IMR-90 (cell line): Measurements from ENCODE around the gene TMPRSS12. TPM values are rescaled to one million over a fixed set of nuclear protein-coding genes. Genes with fewer than 3 reads are reported as not detected.

ENCODE experiments used
- ATAC-seq: fragments of 200-7000 bp; cut with Tn5 transposase; 2 replicates; pipeline ENCODE4 v1.9.1; 2020; ENCODE audit warnings: low read depth, mild to moderate bottlenecking, moderate library complexity
- BruUV-seq: library from RNA; stranded (reverse); fragments of 400-500 nt; replicated peaks from 2 replicates; lab custom pipeline; 2021; lab: Mats Ljungman, UMichigan
- CTCF ChIA-PET: fragments of 300-600 bp; formaldehyde crosslinking; extraction: SDS; loops from one replicate; lab custom pipeline; 2021; ENCODE audit warnings: antibody characterized with exemption; lab: Yijun Ruan, JAX
- POLR2A ChIA-PET: fragments of 300-600 bp; sonication (Branson Sonifier 250); formaldehyde crosslinking; loops from one replicate; lab custom pipeline; 2022; ENCODE audit warnings: antibody characterized with exemption; ENCODE audit not compliant: unreplicated experiment; lab: Charles Lee
- DNase-seq: peaks from one replicate; pipeline ENCODE4 v3.0.0; 2013
- H2AFZ ChIP-seq: replicated peaks from 2 replicates; pipeline ENCODE3; 2013; ENCODE audit warnings: low read length, mild to moderate bottlenecking; ENCODE audit not compliant: poor library complexity
- H2AK5ac ChIP-seq: 2 replicates; pipeline ENCODE4 v1.6.1; 2013; ENCODE audit warnings: low read depth, low read length, inconsistent platforms
- H2AK9ac ChIP-seq: replicated peaks from 2 replicates; pipeline ENCODE3; 2013; ENCODE audit warnings: mild to moderate bottlenecking, low read depth, low read length, moderate library complexity; ENCODE audit not compliant: poor library complexity
- H2BK120ac ChIP-seq: 2 replicates; pipeline ENCODE4 v1.6.1; 2013; ENCODE audit warnings: low read depth, low read length, inconsistent platforms
- H2BK15ac ChIP-seq: 3 replicates; pipeline ENCODE4 v1.6.1; 2013; ENCODE audit warnings: low read depth, low read length, inconsistent platforms
- H2BK20ac ChIP-seq: 2 replicates; pipeline ENCODE4 v1.6.1; 2013; ENCODE audit warnings: low read depth, mild to moderate bottlenecking, inconsistent platforms, low read length, moderate library complexity
- H2BK5ac ChIP-seq: 2 replicates; pipeline ENCODE4 v1.6.1; 2013; ENCODE audit warnings: mild to moderate bottlenecking, low read depth, low read length, inconsistent platforms; ENCODE audit not compliant: poor library complexity, severe bottlenecking
- H3K14ac ChIP-seq: replicated peaks from 2 replicates; pipeline ENCODE4 v1.6.1; 2013; ENCODE audit warnings: low read depth, low read length, inconsistent platforms
- H3K18ac ChIP-seq: 2 replicates; pipeline ENCODE4 v1.6.1; 2013; ENCODE audit warnings: low read depth, low read length, control low read depth
- H3K23ac ChIP-seq: 2 replicates; pipeline ENCODE4 v1.6.1; 2013; ENCODE audit warnings: low read depth, low read length, inconsistent platforms
- H3K27ac ChIP-seq: 2 replicates; pipeline ENCODE4 v1.5.1; 2013; ENCODE audit warnings: mild to moderate bottlenecking, control low read depth, low read length; ENCODE audit not compliant: insufficient read depth
- H3K27me3 ChIP-seq: 2 replicates; pipeline ENCODE4 v1.6.1; 2013; ENCODE audit warnings: low read length; ENCODE audit not compliant: control insufficient read depth, insufficient read depth
- H3K36me3 ChIP-seq: 2 replicates; pipeline ENCODE4 v1.6.1; 2013; ENCODE audit warnings: low read length, mixed read lengths; ENCODE audit not compliant: control insufficient read depth, insufficient read depth
- H3K4ac ChIP-seq: 2 replicates; pipeline ENCODE4 v1.6.1; 2013; ENCODE audit warnings: low read depth, low read length, inconsistent platforms
- H3K4me1 ChIP-seq: 2 replicates; pipeline ENCODE4 v1.6.1; 2013; ENCODE audit warnings: low read length, mixed read lengths; ENCODE audit not compliant: control insufficient read depth, insufficient read depth
- H3K4me2 ChIP-seq: 2 replicates; pipeline ENCODE4 v1.6.1; 2013; ENCODE audit warnings: low read depth, mild to moderate bottlenecking, control low read depth, low read length, moderate library complexity
- H3K4me3 ChIP-seq: 2 replicates; pipeline ENCODE4 v1.5.1; 2013; ENCODE audit warnings: low read depth, mild to moderate bottlenecking, control low read depth, low read length, moderate library complexity; ENCODE audit not compliant: insufficient read depth
- H3K56ac ChIP-seq: 2 replicates; pipeline ENCODE4 v1.6.1; 2013; ENCODE audit warnings: low read length, inconsistent platforms; ENCODE audit not compliant: insufficient read depth; ENCODE audit errors: extremely low read depth
- H3K79me1 ChIP-seq, 2 experiments: 2 replicates each; pipeline ENCODE4 v1.6.1; 2013; ENCODE audit warnings: low read length in 2 of 2, inconsistent platforms in 1 of 2, low read depth in 1 of 2
- H3K9ac ChIP-seq: 2 replicates; pipeline ENCODE4 v1.6.1; 2013; ENCODE audit warnings: low read depth, low read length, control low read depth
- H3K9me1 ChIP-seq: 2 replicates; pipeline ENCODE4 v1.6.1; 2013; ENCODE audit warnings: low read length, inconsistent platforms; ENCODE audit not compliant: insufficient read depth
- H3K9me3 ChIP-seq: 2 replicates; pipeline ENCODE4 v1.6.1; 2013; ENCODE audit warnings: low read length; ENCODE audit not compliant: control insufficient read depth, insufficient read depth
- H4K20me1 ChIP-seq: 2 replicates; pipeline ENCODE4 v1.6.1; 2013; ENCODE audit warnings: low read length, inconsistent platforms; ENCODE audit not compliant: insufficient read depth
- H4K5ac ChIP-seq: 2 replicates; pipeline ENCODE4 v1.6.1; 2013; ENCODE audit warnings: mild to moderate bottlenecking, low read depth, low read length, control low read depth
- H4K8ac ChIP-seq, 2 experiments: 2 replicates each; pipeline ENCODE4 v1.6.1; 2013; ENCODE audit warnings: low read depth in 2 of 2, low read length in 2 of 2, control low read depth in 1 of 2, inconsistent platforms in 1 of 2
- H4K91ac ChIP-seq: 2 replicates; pipeline ENCODE4 v1.6.1; 2013; ENCODE audit warnings: low read depth, low read length, inconsistent platforms; ENCODE audit not compliant: insufficient read depth
- BHLHE40 ChIP-seq: fragments of 150-350 bp; IDR thresholded peaks from 2 replicates; pipeline ENCODE4 v1.6.1; 2016; ENCODE audit warnings: mild to moderate bottlenecking, low read depth, low read length
- CEBPB ChIP-seq: IDR thresholded peaks from 2 replicates; pipeline ENCODE4 v1.6.1; 2012; ENCODE audit warnings: low read depth, low read length, improper control_type of control experiment
- CHD1 ChIP-seq: IDR thresholded peaks from 2 replicates; pipeline ENCODE4 v1.6.1; 2012; ENCODE audit warnings: low read depth, low read length, improper control_type of control experiment
- CTCF ChIP-seq: conservative IDR thresholded peaks from 2 replicates; pipeline ENCODE4 v1.5.1; 2012; ENCODE audit warnings: mild to moderate bottlenecking, low read depth, low read length, improper control_type of control experiment
- FOS ChIP-seq: fragments of 150-350 bp; IDR thresholded peaks from 2 replicates; pipeline ENCODE4 v1.6.1; 2016; ENCODE audit warnings: low read depth, low read length
- MAFK ChIP-seq: IDR thresholded peaks from 2 replicates; pipeline ENCODE4 v1.6.1; 2012; ENCODE audit warnings: low read depth, low read length, improper control_type of control experiment
- MAZ ChIP-seq: IDR thresholded peaks from 2 replicates; pipeline ENCODE4 v1.6.1; 2012; ENCODE audit warnings: low read depth, mild to moderate bottlenecking, low read length, improper control_type of control experiment, moderate library complexity, borderline replicate concordance
- MXI1 ChIP-seq: IDR thresholded peaks from 2 replicates; pipeline ENCODE4 v1.6.1; 2012; ENCODE audit warnings: low read depth, mild to moderate bottlenecking, low read length, moderate library complexity, borderline replicate concordance
- NFE2L2 ChIP-seq: fragments of 150-350 bp; IDR thresholded peaks from 2 replicates; pipeline ENCODE4 v1.6.1; 2016; ENCODE audit warnings: low read depth, mild to moderate bottlenecking, low read length
- POLR2A ChIP-seq: IDR thresholded peaks from 2 replicates; pipeline ENCODE4 v1.6.1; 2012; ENCODE audit warnings: mild to moderate bottlenecking, low read depth, low read length
- RAD21 ChIP-seq: IDR thresholded peaks from 2 replicates; pipeline ENCODE4 v1.6.1; 2012; ENCODE audit warnings: low read length, improper control_type of control experiment
- RCOR1 ChIP-seq: IDR thresholded peaks from 2 replicates; pipeline ENCODE4 v1.6.1; 2012; ENCODE audit warnings: mild to moderate bottlenecking, low read length, improper control_type of control experiment; ENCODE audit not compliant: insufficient replicate concordance
- RFX5 ChIP-seq: IDR thresholded peaks from 2 replicates; pipeline ENCODE4 v1.8.0; 2012; ENCODE audit warnings: low read depth, mild to moderate bottlenecking, low read length, moderate library complexity
- SMC3 ChIP-seq: fragments of 150-350 bp; IDR thresholded peaks from 2 replicates; pipeline ENCODE4 v1.6.1; 2016; ENCODE audit warnings: low read depth, mild to moderate bottlenecking, antibody characterized with exemption, low read length, moderate library complexity
- USF2 ChIP-seq: fragments of 150-350 bp; IDR thresholded peaks from 2 replicates; pipeline ENCODE4 v1.6.1; 2017; ENCODE audit warnings: mild to moderate bottlenecking, antibody characterized with exemption, low read length, low read depth
- WGBS, 2 experiments: methylation state at CpG; one replicate each; pipeline versions ENCODE4 v1.1.5 to v1.1.7; 2013; ENCODE audit warnings: missing lambda C conversion rate in 2 of 2; ENCODE audit not compliant: insufficient read length in 1 of 2; ENCODE audit errors: extremely low coverage in 2 of 2; 5-methylcytosine and 5-hydroxymethylcytosine counted together
- dilution Hi-C: fragments of 300-500 bp; cut with HindIII; formaldehyde crosslinking; loops from one replicate; pipeline ENCODE4 v1.14.3; 2018; ENCODE audit warnings: low sequenced_read_pairs; ENCODE audit not compliant: unreplicated experiment
- in situ Hi-C: fragments of 300-500 bp; cut with MboI; formaldehyde crosslinking; loops from 3 replicates; pipeline ENCODE4 v1.14.3; 2019; ENCODE audit warnings: low sequenced_read_pairs, inconsistent platforms, mixed read lengths
- intact Hi-C: fragments of 100-400 bp; cut with micrococcal nuclease; formaldehyde crosslinking; loops from 2 replicates; pipeline ENCODE4 v1.10.0; 2022
- polyA plus RNA-seq, 3 experiments: library from polyadenylated mRNA; depleted of rRNA; stranded (reverse); fragments of >200 nt; gene quantifications; 2 replicates each; pipeline ENCODE4 v1.2.3, GENCODE V29; 2012; ENCODE audit warnings: low replicate concordance in 1 of 3
- total RNA-seq: library from RNA; depleted of rRNA; stranded (reverse); fragments of >200 nt; gene quantifications from 2 replicates; pipeline ENCODE4 v1.2.3, GENCODE V29; 2012
- TF ChIP-seq, protein P1 (sequence below): fragments of 150-350 bp; IDR thresholded peaks from 2 replicates; pipeline ENCODE4 v1.6.1; 2016; ENCODE audit warnings: low read depth, mild to moderate bottlenecking, low read length, moderate library complexity, borderline replicate concordance

The TMPRSS12 gene
- total and polyA plus RNA-seq, 2 of the 4 experiments (the other 2 are of a cell fraction), result not detected

DNA sequence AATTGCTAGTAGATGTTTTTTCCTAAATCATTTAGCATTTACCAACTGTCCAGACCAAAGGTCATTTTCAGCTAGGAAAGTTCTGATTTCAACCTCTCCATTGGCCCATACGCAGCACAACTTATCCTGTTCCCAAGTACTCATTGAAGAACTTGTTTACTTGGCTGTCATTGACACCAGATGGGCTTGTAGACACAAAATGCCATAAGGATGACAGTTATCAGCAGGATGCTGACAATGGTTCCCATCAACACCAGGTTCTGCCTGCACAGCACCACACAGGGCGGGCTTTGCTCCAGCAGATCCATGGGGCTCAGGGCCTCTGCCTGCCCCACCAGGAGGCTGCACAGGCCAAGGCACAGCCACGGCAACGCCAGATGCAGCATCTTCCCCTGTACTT, 36.5 kb upstream of the TMPRSS12 start:
- H3K9me3 ChIP-seq, result peaks cover 2% of the 10 kb centered on the region; the same call in 1 of the 2 replicates
- peak overlapping the region; percentile 39 for H2AFZ ChIP-seq
- H4K5ac ChIP-seq, result no peak overlapping the region
- H3K4me1 ChIP-seq, result no peaks in the 10 kb centered on the region
- dilution Hi-C loops, result no loop called here
- no peak overlapping the region for H2BK120ac ChIP-seq
- peak overlapping the region; percentile 45; the same call in 1 of the 2 replicates for H3K14ac ChIP-seq
- H4K91ac ChIP-seq, result no peak overlapping the region
- H2AK9ac ChIP-seq, result peak overlapping the region; percentile 79
- no peak overlapping the region for H3K9ac ChIP-seq
- no peak overlapping the region for H3K4me2 ChIP-seq
- peaks cover 9% of the 10 kb centered on the region for H3K9me1 ChIP-seq
- no peaks in the 10 kb centered on the region for H4K20me1 ChIP-seq
- in situ Hi-C loops, result no loop called here
- intact Hi-C loops, result no loop called here
- BruUV-seq, result no TSS peak
- TF ChIP-seq SMC3 (no peak), BHLHE40 (no peak), FOS (no peak), POLR2A (no peak), USF2 (no peak), CTCF (no peak), NFE2L2 (no peak), RFX5 (no peak), RAD21 (no peak), RCOR1 (no peak), MXI1 (no peak), CEBPB (no peak), MAZ (no peak), MAFK (no peak), CHD1 (no peak)
- TF ChIP-seq, protein P1, sequence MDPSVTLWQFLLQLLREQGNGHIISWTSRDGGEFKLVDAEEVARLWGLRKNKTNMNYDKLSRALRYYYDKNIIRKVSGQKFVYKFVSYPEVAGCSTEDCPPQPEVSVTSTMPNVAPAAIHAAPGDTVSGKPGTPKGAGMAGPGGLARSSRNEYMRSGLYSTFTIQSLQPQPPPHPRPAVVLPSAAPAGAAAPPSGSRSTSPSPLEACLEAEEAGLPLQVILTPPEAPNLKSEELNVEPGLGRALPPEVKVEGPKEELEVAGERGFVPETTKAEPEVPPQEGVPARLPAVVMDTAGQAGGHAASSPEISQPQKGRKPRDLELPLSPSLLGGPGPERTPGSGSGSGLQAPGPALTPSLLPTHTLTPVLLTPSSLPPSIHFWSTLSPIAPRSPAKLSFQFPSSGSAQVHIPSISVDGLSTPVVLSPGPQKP, result no peak
- H4K8ac ChIP-seq, result no peak overlapping the region
- no peak overlapping the region for H3K23ac ChIP-seq
- H3K79me1 ChIP-seq, result peaks cover 4 to 15% of the 10 kb centered on the region in 2 experiments; a peak in 3 of 4 replicates
- ATAC-seq, result peak; percentile 21; the same call in 1 of the 2 replicates
- no peaks in the 10 kb centered on the region for H3K27me3 ChIP-seq
- H2BK5ac ChIP-seq, result no peak overlapping the region
- no peak overlapping the region for H3K27ac ChIP-seq
- H3K4ac ChIP-seq, result no peak overlapping the region; the same call in 1 of the 2 replicates
- DNase-seq, result peak; percentile 29
- H3K56ac ChIP-seq, result no peak overlapping the region
- no peak overlapping the region for H3K18ac ChIP-seq
- no peak overlapping the region for H2AK5ac ChIP-seq
- ChIA-PET POLR2A (no interaction called here), CTCF (interaction anchor here (0.8 kb wide), 1 partner anchor 15 kb away, joined by 8 read pairs; no protein-coding TSS in a partner anchor)
- H2BK20ac ChIP-seq, result no peak overlapping the region
- H3K4me3 ChIP-seq, result no peak overlapping the region
- no peak overlapping the region for H2BK15ac ChIP-seq
- WGBS, 2 experiments, result 100% methylated on average over 1 of the region's 4 CpGs; no CpG with 5 or more reads in 1 of the 2 experiments
- peaks cover 9% of the 10 kb centered on the region for H3K36me3 ChIP-seq
